ENCODE data around the gene KLRC1. TPM values are rescaled to one million over a fixed set of nuclear protein-coding genes. Genes with fewer than 3 reads are reported as not detected.

Gene KLRC1
- total and polyA plus RNA-seq, 9 of the 15 experiments (the other 6 are each of a cell fraction or from before 2014, with no cell fraction given): not detected

- H3K4me3 ChIP-seq: no peak overlapping the region
- ATAC-seq (no peak), FAIRE-seq (no peak), DNase-seq (ENCODE audit: extremely low read depth in 1 of 4, low spot score in 3 of 4) (no peak)
- ChIA-PET POLR2A (no interaction called here), CTCF (ENCODE audit: low intra/inter-chr PET ratio) (no interaction called here)
- H3K9me1 ChIP-seq (ENCODE audit: control insufficient read depth, insufficient read depth, low read length): no peaks in the 10 kb centered on the region
- WGBS (ENCODE audit: insufficient coverage, low coverage, missing lambda C conversion rate): 21% methylated on average over 2 of the region's 2 CpGs
- H3K4me2 ChIP-seq (ENCODE audit: insufficient read depth, low read length): no peak overlapping the region
- no peak overlapping the region for H3K9ac ChIP-seq (ENCODE audit: insufficient read depth in 1 of 2, low read depth in 2 of 2, low read length in 2 of 2)
- BruUV-seq (replicated peaks): no TSS peak
- no peak overlapping the region for H3K27ac ChIP-seq (ENCODE audit: extremely low read depth, low read depth, low read length)
- no peaks in the 10 kb centered on the region for H3K27me3 ChIP-seq (ENCODE audit: control insufficient read depth in 2 of 2, insufficient read depth in 2 of 2, low read length in 2 of 2)
- H3K9me3 ChIP-seq (replicated peaks; ENCODE audit: control insufficient read depth, insufficient read depth, low read depth, low read length): no peaks in the 10 kb centered on the region
- H2AFZ ChIP-seq (ENCODE audit: low read depth, low read length): no peak overlapping the region
- H3K4me1 ChIP-seq (replicated peaks in 1 of 2; ENCODE audit: control insufficient read depth in 2 of 2, insufficient read depth in 2 of 2, low read length in 2 of 2): no peaks in the 10 kb centered on the region
- no peaks in the 10 kb centered on the region for H3K36me3 ChIP-seq (ENCODE audit: control insufficient read depth, insufficient read depth, low read length)
- H3K79me2 ChIP-seq (ENCODE audit: control insufficient read depth, insufficient read depth, low read length): no peaks in the 10 kb centered on the region
- in situ Hi-C loops (cut with MboI): no loop called here
- no peaks in the 10 kb centered on the region for H4K20me1 ChIP-seq (replicated peaks; ENCODE audit: control insufficient read depth, insufficient read depth, low read length)
- intact Hi-C loops (cut with micrococcal nuclease): no loop called here
- TF ChIP-seq MAFK (IDR thresholded peaks at IDR 0.05; ENCODE audit: low read length): no peak
- no peak for TF ChIP-seq XRCC4 (IDR thresholded peaks at IDR 0.05; ENCODE audit: extremely low read depth, insufficient read depth, insufficient read length)
- no peak for TF ChIP-seq ZNF644 (tag; IDR thresholded peaks at IDR 0.05; ENCODE audit: low read depth)
- TF ChIP-seq ZNF224 (CRISPR knock-in tag; IDR thresholded peaks at IDR 0.05): no peak
- TF ChIP-seq TOE1 (IDR thresholded peaks at IDR 0.05; ENCODE audit: borderline replicate concordance): no peak
- TF ChIP-seq TOE1 (CRISPR knock-in tag; IDR thresholded peaks at IDR 0.05; ENCODE audit: borderline replicate concordance, low read depth): no peak
- TF ChIP-seq ZBTB11 (CRISPR knock-in tag; IDR thresholded peaks at IDR 0.05): no peak
- no peak for TF ChIP-seq ZNF830 (CRISPR knock-in tag; IDR thresholded peaks at IDR 0.05)
- TF ChIP-seq ARID3A (IDR thresholded peaks at IDR 0.05; ENCODE audit: borderline replicate concordance, low read depth, low read length): no peak
- TF ChIP-seq ZBTB9 (CRISPR knock-in tag; IDR thresholded peaks at IDR 0.05): no peak
- TF ChIP-seq POLR2A (conservative IDR thresholded peaks at IDR 0.05): no peak
- no peak for TF ChIP-seq KHSRP (IDR thresholded peaks at IDR 0.05)
- TF ChIP-seq MITF (IDR thresholded peaks at IDR 0.05): no peak
- no peak for TF ChIP-seq RBBP5 (IDR thresholded peaks at IDR 0.05; ENCODE audit: borderline replicate concordance, insufficient read depth, low read length, poor library complexity, severe bottlenecking)
- no peak for TF ChIP-seq TCF7L2 (IDR thresholded peaks at IDR 0.05; ENCODE audit: low read depth, low read length)
- no peak for TF ChIP-seq GATAD2A (IDR thresholded peaks at IDR 0.05)
These were observed 55.0 kb downstream of the KLRC1 start for GRCh38 chr12:10398168-10398567.
